ENCODE results near the gene PRKCA.

Gene PRKCA

GRCh38 chr17:66373079-66373478 is 70.7 kb downstream of the PRKCA start:
- Histone ChIP-seq H3K4me3 (ENCODE audit: low read length) (no peak overlapping the region), H3K36me3 (ENCODE audit: control insufficient read depth, low read length) (no peaks in the 10 kb centered on the region), H3K4me2 (ENCODE audit: low read length) (no peak overlapping the region), H3K27me3 (ENCODE audit: control insufficient read depth, low read length) (no peaks in the 10 kb centered on the region), H3K9me2 (replicated peaks; ENCODE audit: control insufficient read depth, low read length) (no peaks in the 10 kb centered on the region), H3K4me1 (ENCODE audit: control insufficient read depth, low read length) (no peaks in the 10 kb centered on the region), H3F3A (ENCODE audit: control insufficient read depth, insufficient read depth) (no peaks in the 10 kb centered on the region), H3K9me3 (ENCODE audit: control insufficient read depth, insufficient read depth, low read length) (no peaks in the 10 kb centered on the region), H3K79me2 (ENCODE audit: control insufficient read depth, low read length) (no peaks in the 10 kb centered on the region), H4K20me1 (ENCODE audit: control insufficient read depth, insufficient read depth, low read depth, low read length) (no peaks in the 10 kb centered on the region; the same call in 1 of the 2 replicates), H3K27ac (ENCODE audit: low read depth, low read length) (no peak overlapping the region)
- no peak for TF ChIP-seq EZH2phosphoT487 (IDR thresholded peaks at IDR 0.05; ENCODE audit: borderline replicate concordance, low read length)

GRCh38 chr17:66373944-66374817 is 71.8 kb downstream of the PRKCA start:
- no peaks in the 10 kb centered on the region for H3K4me1 ChIP-seq (ENCODE audit: control insufficient read depth, low read length)
- H3K27ac ChIP-seq (ENCODE audit: low read depth, low read length): no peak overlapping the region
- no peaks in the 10 kb centered on the region for H3K9me2 ChIP-seq (replicated peaks; ENCODE audit: control insufficient read depth, low read length)
- H3K9me3 ChIP-seq (ENCODE audit: control insufficient read depth, insufficient read depth, low read length): no peaks in the 10 kb centered on the region
- H3K27me3 ChIP-seq (ENCODE audit: control insufficient read depth, low read length): no peaks in the 10 kb centered on the region
- H3K79me2 ChIP-seq (ENCODE audit: control insufficient read depth, low read length): no peaks in the 10 kb centered on the region
- no peak overlapping the region for H3K4me2 ChIP-seq (ENCODE audit: low read length)
- no peak overlapping the region for H3K4me3 ChIP-seq (ENCODE audit: low read length)
- no peaks in the 10 kb centered on the region; the same call in 1 of the 2 replicates for H4K20me1 ChIP-seq (ENCODE audit: control insufficient read depth, insufficient read depth, low read depth, low read length)
- TF ChIP-seq CTCF (IDR thresholded peaks at IDR 0.05; ENCODE audit: low read depth, low read length, poor library complexity, severe bottlenecking): no peak
- TF ChIP-seq EZH2phosphoT487 (IDR thresholded peaks at IDR 0.05; ENCODE audit: borderline replicate concordance, low read length): no peak
- H3F3A ChIP-seq (ENCODE audit: control insufficient read depth, insufficient read depth): no peaks in the 10 kb centered on the region
- no peaks in the 10 kb centered on the region for H3K36me3 ChIP-seq (ENCODE audit: control insufficient read depth, low read length)

- Histone ChIP-seq H3K4me3 (ENCODE audit: low read length) (no peak overlapping the region), H4K20me1 (ENCODE audit: control insufficient read depth, insufficient read depth, low read depth, low read length) (no peaks in the 10 kb centered on the region), H3K4me2 (ENCODE audit: low read length) (no peak overlapping the region), H3K79me2 (ENCODE audit: control insufficient read depth, low read length) (no peaks in the 10 kb centered on the region), H3K27ac (ENCODE audit: low read depth, low read length) (no peak overlapping the region), H3K4me1 (ENCODE audit: control insufficient read depth, low read length) (no peaks in the 10 kb centered on the region), H3K27me3 (ENCODE audit: control insufficient read depth, low read length) (no peaks in the 10 kb centered on the region), H3K9me2 (replicated peaks; ENCODE audit: control insufficient read depth, low read length) (no peaks in the 10 kb centered on the region), H3K36me3 (ENCODE audit: control insufficient read depth, low read length) (no peaks in the 10 kb centered on the region), H3K9me3 (ENCODE audit: control insufficient read depth, insufficient read depth, low read length) (no peaks in the 10 kb centered on the region), H3F3A (ENCODE audit: control insufficient read depth, insufficient read depth) (no peaks in the 10 kb centered on the region)
- no peak for TF ChIP-seq EZH2phosphoT487 (IDR thresholded peaks at IDR 0.05; ENCODE audit: borderline replicate concordance, low read length)
- TF ChIP-seq CTCF (IDR thresholded peaks at IDR 0.05; ENCODE audit: low read depth, low read length, poor library complexity, severe bottlenecking): no peak
Observed at GRCh38 chr17:66375121-66375520, 72.7 kb downstream of the PRKCA start.

GRCh38 chr17:66378296-66378695 is 75.9 kb downstream of the PRKCA start:
- Histone ChIP-seq H4K20me1 (ENCODE audit: control insufficient read depth, insufficient read depth, low read depth, low read length) (no peaks in the 10 kb centered on the region), H3K27ac (ENCODE audit: low read depth, low read length) (no peak overlapping the region), H3K79me2 (ENCODE audit: control insufficient read depth, low read length) (no peaks in the 10 kb centered on the region), H3K4me1 (ENCODE audit: control insufficient read depth, low read length) (no peaks in the 10 kb centered on the region), H3K9me3 (ENCODE audit: control insufficient read depth, insufficient read depth, low read length) (no peaks in the 10 kb centered on the region), H3K4me3 (ENCODE audit: low read length) (no peak overlapping the region), H3F3A (ENCODE audit: control insufficient read depth, insufficient read depth) (no peaks in the 10 kb centered on the region), H3K4me2 (ENCODE audit: low read length) (no peak overlapping the region), H3K36me3 (ENCODE audit: control insufficient read depth, low read length) (no peaks in the 10 kb centered on the region), H3K27me3 (ENCODE audit: control insufficient read depth, low read length) (no peaks in the 10 kb centered on the region), H3K9me2 (replicated peaks; ENCODE audit: control insufficient read depth, low read length) (no peaks in the 10 kb centered on the region)
- TF ChIP-seq EZH2phosphoT487 (IDR thresholded peaks at IDR 0.05; ENCODE audit: borderline replicate concordance, low read length): no peak

Data from DOHH2 (cell line).